BJ (cell line): ENCODE data around the gene RPAP2. TPM values are rescaled to one million over a fixed set of nuclear protein-coding genes. Genes with fewer than 3 reads are reported as not detected.
"Not testable (repeated sequence)": the region's sequence is repeated elsewhere in the genome, so short reads cannot be mapped to it uniquely, and the experiment has no call there.

Source experiments
- CTCF ChIA-PET: fragments of 350-600 bp; formaldehyde crosslinking; extraction: SDS; loops from one replicate; lab custom pipeline; 2021; ENCODE audit warnings: antibody characterized with exemption, inconsistent platforms; lab: Yijun Ruan, JAX
- POLR2A ChIA-PET: fragments of 300-600 bp; sonication (Branson Sonifier 250); formaldehyde crosslinking; extraction: SDS; loops from one replicate; lab custom pipeline; 2021; ENCODE audit warnings: antibody characterized with exemption; lab: Charles Lee
- DNase-seq: peaks from one replicate; pipeline ENCODE4 v3.0.0-alpha.2; 2011; ENCODE audit warnings: low read depth
- H3K27me3 ChIP-seq: 2 replicates; pipeline ENCODE4 v1.6.0; 2011; ENCODE audit warnings: low read length; ENCODE audit not compliant: control insufficient read depth, insufficient read depth
- H3K36me3 ChIP-seq: 2 replicates; pipeline ENCODE4 v1.5.1; 2011; ENCODE audit warnings: low read length; ENCODE audit not compliant: control insufficient read depth, insufficient read depth
- H3K4me3 ChIP-seq: 2 replicates; pipeline ENCODE4 v1.5.1; 2011; ENCODE audit warnings: low read depth, mild to moderate bottlenecking, control low read depth, low read length
- CTCF ChIP-seq: IDR thresholded peaks from 2 replicates; pipeline ENCODE4 v1.5.1; 2011; ENCODE audit warnings: low read depth, mild to moderate bottlenecking, control low read depth, inconsistent platforms, low read length, moderate library complexity; ENCODE audit not compliant: insufficient read depth
- polyA plus RNA-seq: library from polyadenylated mRNA; depleted of rRNA; stranded (reverse); fragments of >200 nt; gene quantifications from 2 replicates; pipeline ENCODE4 v1.2.3, GENCODE V29; 2011

Gene RPAP2
- polyA plus RNA-seq, 1 experiment = 4.0 TPM

DNA sequence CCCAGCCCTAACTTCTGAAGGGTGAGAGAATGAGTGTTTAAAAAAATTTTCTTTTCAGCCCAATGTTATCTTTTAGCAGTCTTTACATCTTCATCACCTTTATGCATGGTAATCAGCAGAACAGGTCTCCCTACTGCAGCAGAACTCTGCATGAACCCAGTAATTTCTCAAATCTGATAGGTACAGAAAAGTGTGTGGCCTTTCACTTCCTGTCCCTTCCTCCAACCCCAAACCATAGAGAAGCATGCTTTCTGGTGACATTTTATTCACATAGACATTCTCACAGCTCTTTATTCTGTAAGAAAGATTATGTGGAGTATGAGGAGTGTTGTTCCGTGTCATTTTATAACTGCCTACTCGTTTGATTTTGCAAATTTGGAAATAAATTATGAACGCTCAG is 68.6 kb downstream of the RPAP2 start:
- CTCF ChIA-PET = no interaction called here
- no peak for DNase-seq
- no peaks in the 10 kb centered on the region; the same call in 1 of the 2 replicates for H3K36me3 ChIP-seq
- H3K27me3 ChIP-seq = no peaks in the 10 kb centered on the region
- POLR2A ChIA-PET = no interaction called here
- no peak for TF ChIP-seq CTCF
- H3K4me3 ChIP-seq = no peak overlapping the region

DNA sequence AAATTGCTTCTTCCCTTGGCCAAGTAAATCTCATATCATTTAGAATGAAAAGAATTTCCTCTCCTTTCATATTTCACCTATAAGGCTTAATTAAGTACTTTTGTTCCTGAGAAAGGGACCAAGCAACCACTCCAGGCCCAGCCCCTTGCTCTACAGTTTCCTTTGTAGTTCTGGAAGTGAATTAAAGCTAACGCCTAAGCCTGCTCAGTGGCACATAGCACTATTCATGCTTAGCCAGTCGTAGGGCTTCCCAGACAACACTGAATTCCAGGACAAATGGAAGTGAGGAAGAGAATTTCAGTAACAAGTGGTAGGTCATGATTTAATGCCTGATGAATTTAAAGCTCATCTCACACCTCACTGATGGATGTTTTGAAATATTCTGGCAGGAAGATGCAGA is 73.3 kb downstream of the RPAP2 start:
- POLR2A ChIA-PET = no interaction called here

GRCh38 chr1:92374223-92374622 is 75.4 kb downstream of the RPAP2 start:
- CTCF ChIA-PET = no interaction called here
- no peak for TF ChIP-seq CTCF
- POLR2A ChIA-PET = no interaction called here

More for the DNA sequence above, 73.3 kb downstream of the RPAP2 start:
- TF ChIP-seq CTCF = no peak
- CTCF ChIA-PET = no interaction called here
- no peak overlapping the region for H3K4me3 ChIP-seq
- no peaks in the 10 kb centered on the region for H3K27me3 ChIP-seq
- H3K36me3 ChIP-seq = no peaks in the 10 kb centered on the region
- no peak for DNase-seq

DNA sequence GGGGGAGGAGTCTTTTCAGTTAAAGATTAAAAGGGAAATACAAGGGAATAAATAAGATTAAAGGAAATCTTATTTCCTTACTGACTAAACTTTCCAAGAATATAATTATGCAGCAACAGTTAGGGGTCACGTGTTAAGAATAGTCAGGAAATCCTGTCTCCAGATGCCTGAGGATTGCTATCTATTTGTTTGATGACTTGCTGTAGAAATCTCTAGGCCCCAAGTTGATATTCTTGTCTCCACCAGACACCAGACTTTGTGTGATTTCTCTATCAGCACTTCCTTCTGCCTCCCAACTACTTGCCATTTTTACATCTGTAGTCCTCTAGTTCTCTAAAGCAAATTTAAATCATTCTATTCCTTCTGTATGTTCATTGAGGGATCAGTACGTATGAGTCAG is 77.5 kb downstream of the RPAP2 start:
- H3K4me3 ChIP-seq = no peak overlapping the region
- H3K36me3 ChIP-seq = no peaks in the 10 kb centered on the region; the same call in 1 of the 2 replicates
- no peak for TF ChIP-seq CTCF
- POLR2A ChIA-PET = no interaction called here
- CTCF ChIA-PET = no interaction called here
- no peaks in the 10 kb centered on the region for H3K27me3 ChIP-seq
- no peak for DNase-seq

More at GRCh38 chr1:92374223-92374622, 75.4 kb downstream of the RPAP2 start:
- no peak for DNase-seq
- H3K36me3 ChIP-seq = no peaks in the 10 kb centered on the region
- H3K4me3 ChIP-seq = no peak overlapping the region
- no peaks in the 10 kb centered on the region for H3K27me3 ChIP-seq

GRCh38 chr1:92377991-92378390 is 79.1 kb downstream of the RPAP2 start:
- CTCF ChIA-PET, H3K27me3 ChIP-seq, H3K36me3 ChIP-seq, H3K4me3 ChIP-seq, DNase-seq, POLR2A ChIA-PET: not testable (repeated sequence)

GRCh38 chr1:92380867-92381266 is 82.0 kb downstream of the RPAP2 start:
- DNase-seq = no peak
- Histone ChIP-seq H3K27me3 (no peaks in the 10 kb centered on the region), H3K4me3 (no peak overlapping the region), H3K36me3 (no peaks in the 10 kb centered on the region; the same call in 1 of the 2 replicates)
- POLR2A ChIA-PET = no interaction called here
- CTCF ChIA-PET = no interaction called here
- TF ChIP-seq CTCF = no peak

DNA sequence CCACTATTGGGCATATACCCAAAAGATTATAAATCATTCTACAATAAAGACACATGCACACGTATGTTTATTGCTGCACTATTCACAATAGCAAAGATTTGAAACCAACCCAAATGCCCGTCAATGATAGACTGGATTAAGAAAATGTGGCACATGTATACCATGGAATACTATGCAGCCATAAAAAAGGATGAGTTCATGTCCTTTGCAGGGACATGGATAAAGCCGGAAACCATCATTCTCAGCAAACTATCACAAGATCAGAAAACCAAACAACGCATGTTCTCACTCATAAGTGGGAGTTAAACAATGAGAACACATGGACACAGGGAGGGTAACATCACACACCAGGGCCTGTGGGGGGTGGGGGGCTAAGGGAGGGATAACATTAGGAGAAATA is 95.1 kb downstream of the RPAP2 start:
- H3K4me3 ChIP-seq, H3K27me3 ChIP-seq, CTCF ChIA-PET, H3K36me3 ChIP-seq, DNase-seq, POLR2A ChIA-PET: not testable (repeated sequence)
